OCI-LY7 (cell line): ENCODE data around the gene BDH1. TPM values are rescaled to one million over a fixed set of nuclear protein-coding genes. Genes with fewer than 3 reads are reported as not detected.

Source experiments
- BruUV-seq: library from RNA; stranded (reverse); fragments of 400-500 nt; replicated peaks from 2 replicates; lab custom pipeline; 2021; lab: Mats Ljungman, UMichigan
- CTCF ChIA-PET: fragments of 300-600 bp; sonication (Branson Sonifier 250); formaldehyde crosslinking; loops from one replicate; lab custom pipeline; 2022; ENCODE audit warnings: antibody characterized with exemption; ENCODE audit not compliant: unreplicated experiment; lab: Charles Lee
- POLR2A ChIA-PET: fragments of 300-600 bp; sonication (Branson Sonifier 250); formaldehyde crosslinking; loops from one replicate; lab custom pipeline; 2022; ENCODE audit warnings: antibody characterized with exemption; lab: Charles Lee
- DNase-seq: peaks from one replicate; pipeline ENCODE4 v3.0.0-alpha.2; 2015; ENCODE audit warnings: low spot score
- H2AFZ ChIP-seq: fragments of 200-600 bp; sonication (generic), shearing (Covaris generic); 2 replicates; pipeline ENCODE4 v1.6.1; 2014; ENCODE audit warnings: mild to moderate bottlenecking, antibody characterized with exemption, low read length, moderate library complexity
- H3K27ac ChIP-seq: fragments of 200-600 bp; sonication (generic); 2 replicates; pipeline ENCODE4 v1.5.1; 2014; ENCODE audit warnings: mixed run types, low read depth, mild to moderate bottlenecking, moderate library complexity, low read length, inconsistent platforms; ENCODE audit not compliant: poor library complexity, severe bottlenecking
- H3K36me3 ChIP-seq: fragments of 200-600 bp; sonication (generic); 2 replicates; pipeline ENCODE4 v1.6.1; 2014; ENCODE audit warnings: mild to moderate bottlenecking, antibody characterized with exemption, low read length, moderate library complexity, mixed read lengths; ENCODE audit not compliant: insufficient read depth
- H3K4me1 ChIP-seq: fragments of 200-600 bp; sonication (generic); 2 replicates; pipeline ENCODE4 v1.5.1; 2014; ENCODE audit warnings: mild to moderate bottlenecking, low read length; ENCODE audit not compliant: insufficient read depth, poor library complexity, severe bottlenecking
- H3K4me2 ChIP-seq: fragments of 200-600 bp; sonication (generic); 2 replicates; pipeline ENCODE4 v1.6.1; 2014; ENCODE audit warnings: mild to moderate bottlenecking, low read length
- H3K4me3 ChIP-seq: fragments of 200-600 bp; sonication (generic); 2 replicates; pipeline ENCODE4 v1.5.1; 2014; ENCODE audit warnings: mild to moderate bottlenecking, low read depth, low read length; ENCODE audit not compliant: poor library complexity, severe bottlenecking
- H3K79me2 ChIP-seq: fragments of 200-600 bp; sonication (generic); 2 replicates; pipeline ENCODE4 v1.6.1; 2016; ENCODE audit warnings: low read depth, mild to moderate bottlenecking, low read length, moderate library complexity, mixed read lengths; ENCODE audit not compliant: insufficient read depth
- H3K9me2 ChIP-seq: fragments of 200-600 bp; sonication (generic); 2 replicates; pipeline ENCODE4 v1.6.1; 2016; ENCODE audit warnings: mild to moderate bottlenecking, low read length, mixed read lengths; ENCODE audit not compliant: insufficient read depth
- H3K9me3 ChIP-seq: fragments of 200-600 bp; sonication (generic); 2 replicates; pipeline ENCODE4 v1.6.1; 2014; ENCODE audit warnings: mild to moderate bottlenecking, mixed run types, low read length, mixed read lengths
- H4K20me1 ChIP-seq: fragments of 200-600 bp; sonication (generic); 2 replicates; pipeline ENCODE4 v1.6.1; 2014; ENCODE audit warnings: mild to moderate bottlenecking, antibody characterized with exemption, low read length, moderate library complexity, mixed read lengths; ENCODE audit not compliant: insufficient read depth
- CTCF ChIP-seq: fragments of 200-600 bp; sonication (generic); conservative IDR thresholded peaks from 2 replicates; pipeline ENCODE4 v1.5.1; 2014; ENCODE audit warnings: mild to moderate bottlenecking, antibody characterized with exemption, low read length, moderate library complexity, mixed read lengths
- EZH2phosphoT487 ChIP-seq: fragments of 200-600 bp; sonication (generic); IDR thresholded peaks from 2 replicates; pipeline ENCODE4 v1.6.1; 2018; ENCODE audit warnings: low read depth, borderline replicate concordance, mild to moderate bottlenecking, mixed run types, antibody characterized with exemption, low read length, moderate library complexity, mixed read lengths
- intact Hi-C: fragments of 100-400 bp; cut with micrococcal nuclease; formaldehyde crosslinking; loops from one replicate; pipeline ENCODE4 v1.10.0; 2022; ENCODE audit not compliant: unreplicated experiment
- total RNA-seq, 2 experiments: library from RNA; depleted of rRNA in 1 of 2; stranded (reverse); fragments of >200 nt in 1 of 2; shearing (Covaris generic) in 1 of 2; gene quantifications; 2 replicates each; pipeline ENCODE4 v1.2.3, GENCODE V29; 2014 to 2022

BDH1 gene
- total RNA-seq, 2 experiments from 2014 or later: 14.1 to 14.5 TPM

- H3K4me1 ChIP-seq: no peaks in the 10 kb centered on the region
- no peak overlapping the region for H2AFZ ChIP-seq
- no peak overlapping the region for H3K4me2 ChIP-seq
- ChIA-PET CTCF (no interaction called here), POLR2A (interaction anchor here (0.8 kb wide), 1 partner anchor 183 kb away, joined by 3 read pairs; no protein-coding TSS in a partner anchor)
- DNase-seq: no peak
- no peaks in the 10 kb centered on the region for H3K9me3 ChIP-seq
- no peaks in the 10 kb centered on the region for H4K20me1 ChIP-seq
- H3K4me3 ChIP-seq: no peak overlapping the region
- no peaks in the 10 kb centered on the region for H3K9me2 ChIP-seq
- TF ChIP-seq EZH2phosphoT487 (no peak), CTCF (no peak)
- H3K36me3 ChIP-seq: no peaks in the 10 kb centered on the region
- intact Hi-C loops: no loop called here
- H3K79me2 ChIP-seq: no peaks in the 10 kb centered on the region
- H3K27ac ChIP-seq: no peak overlapping the region
- no TSS peak for BruUV-seq
Measured at GRCh38 chr3:197491923-197492664, 63.7 kb downstream of the BDH1 start.

DNA sequence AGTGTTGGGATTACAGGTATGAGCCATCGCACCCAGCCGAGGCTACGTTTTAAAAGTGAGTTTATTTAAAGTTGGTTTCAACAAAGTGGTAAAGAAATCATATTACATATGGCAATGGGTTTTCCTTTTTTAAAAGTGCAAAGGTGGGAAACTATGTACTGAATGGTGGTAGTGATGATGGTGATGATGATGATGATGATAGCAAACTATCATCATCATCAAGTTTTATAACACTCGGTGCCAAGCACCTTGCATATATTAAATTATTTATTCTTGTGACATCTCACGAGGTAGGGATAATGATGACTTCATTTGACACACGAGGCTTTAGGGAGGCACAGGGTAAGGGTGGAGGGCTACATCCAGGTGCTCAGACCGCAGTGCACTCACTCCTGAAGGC is 64.3 kb downstream of the BDH1 start:
- no peaks in the 10 kb centered on the region for H3K9me2 ChIP-seq
- no peaks in the 10 kb centered on the region for H3K4me1 ChIP-seq
- H3K4me2 ChIP-seq: no peak overlapping the region
- DNase-seq: no peak
- TF ChIP-seq EZH2phosphoT487: no peak
- no peak for TF ChIP-seq CTCF
- POLR2A ChIA-PET: no interaction called here
- H3K36me3 ChIP-seq: no peaks in the 10 kb centered on the region
- intact Hi-C loops: no loop called here
- H3K79me2 ChIP-seq: no peaks in the 10 kb centered on the region
- CTCF ChIA-PET: no interaction called here
- H3K4me3 ChIP-seq: no peak overlapping the region
- BruUV-seq: no TSS peak
- H3K9me3 ChIP-seq: no peaks in the 10 kb centered on the region
- no peak overlapping the region for H3K27ac ChIP-seq
- no peak overlapping the region for H2AFZ ChIP-seq
- H4K20me1 ChIP-seq: no peaks in the 10 kb centered on the region
